GM21360 (cell line): Measurements from ENCODE around the gene CCDC9B.

ENCODE experiments used
- ATAC-seq: cut with Tn5 transposase; IDR thresholded peaks from one replicate; pipeline ENCODE4 v1.9.1; 2021; ENCODE audit warnings: mild to moderate bottlenecking, moderate library complexity; ENCODE audit not compliant: unreplicated experiment

The CCDC9B gene

GRCh38 chr15:40365624-40366456, 25.1 kb upstream of the CCDC9B start:
- no peak for ATAC-seq

DNA sequence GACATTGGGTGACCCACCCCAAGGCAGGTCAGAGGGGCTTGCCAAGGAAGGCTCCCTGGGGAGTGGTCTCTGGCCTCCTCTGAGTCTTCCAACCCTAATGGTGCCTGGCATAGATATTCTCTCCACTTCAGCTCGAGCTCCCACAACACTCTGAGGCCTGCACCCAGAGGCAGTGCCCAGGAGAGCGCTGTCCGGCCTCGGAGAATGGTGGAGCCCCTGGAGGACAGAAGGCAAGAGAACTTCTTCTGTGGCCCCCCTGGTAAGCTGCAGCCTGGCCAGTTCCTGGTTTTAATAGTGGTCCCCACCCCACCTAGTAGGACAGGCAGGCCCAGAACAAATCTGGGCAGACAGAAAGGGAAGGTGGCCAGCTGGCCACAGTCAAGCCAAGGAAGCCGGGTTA, 24.3 kb upstream of the CCDC9B start:
- no peak for ATAC-seq

DNA sequence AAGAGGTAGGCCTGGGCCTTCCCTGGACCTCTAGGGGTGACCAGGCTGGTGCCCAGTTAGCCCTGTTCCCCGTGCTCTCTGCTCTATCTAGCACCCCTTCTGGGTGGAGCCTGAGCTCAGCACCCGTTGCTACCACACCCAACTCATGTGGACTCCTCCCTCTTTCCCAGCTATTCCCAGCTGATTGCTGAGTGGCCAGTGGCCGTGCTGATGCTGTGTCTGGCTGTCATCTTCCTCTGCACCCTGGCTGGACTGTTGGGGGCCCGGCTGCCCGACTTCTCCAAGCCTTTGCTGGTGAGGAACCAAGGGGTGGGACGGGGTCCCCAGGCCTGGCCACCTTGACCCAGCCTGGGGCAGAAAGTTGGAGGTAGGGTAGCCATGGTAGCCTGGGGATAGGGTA, 23.5 kb upstream of the CCDC9B start:
- no peak for ATAC-seq

DNA sequence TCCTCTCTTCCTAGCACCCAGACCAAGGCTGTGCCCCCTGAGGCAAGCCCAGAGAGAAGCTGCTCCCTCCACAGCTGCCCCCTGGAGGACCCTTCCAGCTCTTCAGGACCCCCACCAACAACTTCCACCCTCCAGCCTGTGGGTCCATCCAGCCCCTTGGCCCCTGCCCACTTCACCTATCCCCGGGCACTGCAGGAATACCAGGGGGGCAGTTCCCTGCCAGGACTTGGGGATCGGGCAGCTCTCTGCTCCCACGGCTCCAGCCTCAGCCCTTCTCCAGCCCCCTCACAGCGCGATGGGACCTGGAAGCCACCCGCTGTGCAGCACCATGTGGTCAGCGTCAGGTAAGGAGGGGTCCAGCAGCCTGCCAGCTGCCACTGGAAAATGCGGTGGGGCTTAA, 22.9 kb upstream of the CCDC9B start:
- ATAC-seq: no peak

DNA sequence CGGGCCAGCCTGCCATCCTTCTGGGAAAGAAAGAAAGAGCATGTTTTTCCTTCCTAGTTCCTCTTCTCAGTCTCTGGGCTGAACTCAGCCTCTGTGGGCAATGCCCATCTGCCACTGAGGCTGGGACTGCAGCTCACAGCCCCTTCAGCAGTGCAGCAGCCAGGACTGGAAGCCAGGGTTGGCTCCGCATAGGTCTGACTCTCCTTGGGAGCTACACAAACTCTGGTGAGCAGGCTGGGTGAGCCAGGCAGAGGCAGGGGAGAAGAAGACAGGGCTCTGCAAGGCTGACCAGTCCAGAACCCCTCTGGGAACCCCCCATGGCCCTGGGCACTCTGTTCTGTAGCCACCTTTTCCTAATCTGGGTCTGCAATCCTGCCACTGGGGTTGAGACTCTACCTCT, 20.9 kb upstream of the CCDC9B start:
- ATAC-seq: no peak

- ATAC-seq: no peak
Observed at GRCh38 chr15:40360015-40360414, 19.3 kb upstream of the CCDC9B start.

GRCh38 chr15:40358471-40359353, 18.0 kb upstream of the CCDC9B start:
- no peak for ATAC-seq

- ATAC-seq: peak; percentile 77
Observed at GRCh38 chr15:40357723-40358470, 17.2 kb upstream of the CCDC9B start, which contains the start of gene DISP2. Gene DISP2 (plus strand): TSS chr15:40358219. CDS start chr15:40358322, 103 bp downstream.

- ATAC-seq: no peak
Observed at GRCh38 chr15:40357246-40357645, 16.5 kb upstream of the CCDC9B start.

DNA sequence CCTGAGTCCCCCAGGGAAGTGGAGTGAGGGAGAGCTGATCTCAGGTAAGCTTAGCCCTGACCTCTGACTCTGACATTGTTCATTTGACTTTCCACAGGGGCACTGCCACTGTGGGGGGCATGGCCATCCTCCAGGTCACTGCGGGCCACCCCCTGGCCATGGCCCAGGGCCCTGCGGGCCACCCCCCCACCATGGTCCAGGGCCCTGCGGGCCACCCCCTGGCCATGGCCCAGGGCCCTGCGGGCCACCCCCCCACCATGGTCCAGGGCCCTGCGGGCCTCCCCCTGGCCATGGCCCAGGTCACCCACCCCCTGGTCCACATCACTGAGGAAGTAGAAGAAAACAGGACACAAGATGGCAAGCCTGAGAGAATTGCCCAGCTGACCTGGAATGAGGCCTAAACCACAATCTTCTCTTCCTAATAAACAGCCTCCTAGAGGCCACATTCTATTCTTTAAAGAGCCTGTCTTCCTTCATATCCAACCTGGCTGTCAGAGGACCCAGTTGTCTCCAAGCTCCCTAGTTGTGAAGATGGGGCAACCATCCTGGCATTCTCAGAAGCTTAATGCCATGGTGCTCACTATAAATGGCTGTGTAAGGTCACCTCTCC, 15.3 kb upstream of the CCDC9B start:
- no peak for ATAC-seq

GRCh38 chr15:40354408-40355171, 13.9 kb upstream of the CCDC9B start:
- no peak for ATAC-seq

GRCh38 chr15:40353697-40354096, 13.0 kb upstream of the CCDC9B start:
- no peak for ATAC-seq

DNA sequence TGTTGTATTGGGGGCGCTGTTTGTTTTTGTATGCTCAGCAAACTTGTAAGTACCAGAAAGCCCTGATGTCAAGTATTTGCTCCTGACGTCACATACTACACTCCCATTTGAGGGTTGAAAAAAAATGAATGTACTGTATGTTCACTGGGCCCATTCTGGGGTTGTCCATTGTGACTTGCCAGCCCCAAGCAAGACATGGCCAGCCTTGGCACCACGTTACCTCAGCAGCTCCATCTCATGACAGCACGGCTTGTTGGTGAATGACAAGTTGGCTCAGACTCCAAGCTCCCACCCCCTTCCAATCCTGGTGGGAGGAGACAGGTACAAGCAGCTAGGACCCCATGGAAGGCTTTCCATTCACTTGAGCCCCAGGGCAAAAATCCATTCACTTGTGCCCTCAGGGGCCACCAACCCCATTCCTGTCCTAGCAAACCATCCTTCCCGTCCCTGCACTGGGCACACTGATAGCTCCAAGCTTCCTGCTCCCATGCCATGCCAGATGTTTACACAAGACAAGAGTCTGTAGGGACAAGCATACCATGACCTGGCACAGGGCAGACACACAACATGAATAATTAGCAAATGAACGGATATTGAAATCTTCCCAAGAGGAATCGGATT, 11.7 kb upstream of the CCDC9B start:
- ATAC-seq: no peak

GRCh38 chr15:40349163-40349562, 8.4 kb upstream of the CCDC9B start:
- no peak for ATAC-seq

DNA sequence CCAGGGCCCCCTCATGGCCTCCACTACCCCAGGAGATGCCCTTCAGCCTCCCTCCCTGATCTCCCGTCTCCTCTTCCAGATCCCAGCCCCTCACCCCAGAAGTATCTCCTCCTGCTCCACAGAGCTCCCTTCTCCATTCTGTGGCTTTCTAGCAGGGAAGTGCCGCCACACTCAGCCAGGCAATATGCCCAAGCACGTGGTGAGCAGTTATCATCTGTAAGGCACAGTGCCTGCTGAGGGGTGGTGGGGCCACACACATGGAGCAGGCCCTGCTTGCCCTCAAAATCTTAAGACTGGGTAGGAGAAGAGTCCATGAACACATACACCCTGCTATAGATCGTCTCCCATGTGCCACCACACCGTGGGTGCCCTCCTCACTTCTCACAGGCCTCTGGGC, 7.7 kb upstream of the CCDC9B start:
- no peak for ATAC-seq

DNA sequence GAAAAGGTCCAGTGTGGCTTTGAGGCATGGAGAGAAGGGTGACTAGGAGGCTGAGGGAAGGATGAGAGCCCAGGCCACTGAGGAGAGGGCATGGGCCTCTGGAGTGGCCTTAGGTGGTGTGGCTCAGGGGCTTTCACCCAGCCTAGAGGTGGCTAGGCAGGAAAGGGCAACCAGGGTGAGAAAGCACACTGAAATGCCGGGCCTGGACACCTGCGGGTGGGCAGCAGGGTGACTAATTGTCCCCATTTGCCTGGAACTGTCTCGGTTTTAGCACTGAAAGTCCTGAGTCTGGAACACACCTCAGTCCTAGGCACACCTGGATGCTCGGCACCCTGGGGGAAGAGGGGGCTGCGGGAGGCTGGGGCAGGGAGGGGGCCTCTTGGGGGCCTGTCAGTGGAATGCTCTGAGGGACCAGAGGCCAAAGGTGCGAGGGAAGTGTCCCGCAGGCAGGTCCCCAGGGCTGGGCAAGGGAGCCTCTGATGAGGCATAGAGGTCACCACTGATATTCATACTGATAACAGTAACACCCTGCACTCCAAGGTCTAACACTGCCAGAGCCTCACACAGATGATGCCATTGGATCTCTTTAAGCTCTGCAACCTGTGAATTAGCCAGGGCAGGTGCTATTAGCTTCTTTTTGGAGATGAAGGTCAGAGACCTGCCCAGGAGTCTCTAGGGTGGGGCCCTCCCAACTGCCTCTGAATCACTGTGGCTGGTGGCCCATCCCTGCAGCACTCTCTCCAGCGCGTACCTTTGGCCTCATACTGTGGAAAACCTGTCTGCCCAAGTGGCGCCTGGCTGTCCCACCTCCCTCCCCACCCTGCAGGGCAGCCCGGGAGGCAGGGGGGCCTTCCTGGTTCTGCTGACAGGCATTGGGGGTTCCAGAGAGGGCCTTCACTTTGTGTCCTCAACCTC, 7.1 kb upstream of the CCDC9B start:
- ATAC-seq: no peak

- no peak for ATAC-seq
Observed at GRCh38 chr15:40346579-40347558, 6.1 kb upstream of the CCDC9B start.
